Measurements from ENCODE around the gene SELENOH.
"Not testable (repeated sequence)": the region's sequence is repeated elsewhere in the genome, so short reads cannot be mapped to it uniquely, and the experiment has no call there.

SELENOH gene, protein sequence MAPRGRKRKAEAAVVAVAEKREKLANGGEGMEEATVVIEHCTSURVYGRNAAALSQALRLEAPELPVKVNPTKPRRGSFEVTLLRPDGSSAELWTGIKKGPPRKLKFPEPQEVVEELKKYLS

DNA sequence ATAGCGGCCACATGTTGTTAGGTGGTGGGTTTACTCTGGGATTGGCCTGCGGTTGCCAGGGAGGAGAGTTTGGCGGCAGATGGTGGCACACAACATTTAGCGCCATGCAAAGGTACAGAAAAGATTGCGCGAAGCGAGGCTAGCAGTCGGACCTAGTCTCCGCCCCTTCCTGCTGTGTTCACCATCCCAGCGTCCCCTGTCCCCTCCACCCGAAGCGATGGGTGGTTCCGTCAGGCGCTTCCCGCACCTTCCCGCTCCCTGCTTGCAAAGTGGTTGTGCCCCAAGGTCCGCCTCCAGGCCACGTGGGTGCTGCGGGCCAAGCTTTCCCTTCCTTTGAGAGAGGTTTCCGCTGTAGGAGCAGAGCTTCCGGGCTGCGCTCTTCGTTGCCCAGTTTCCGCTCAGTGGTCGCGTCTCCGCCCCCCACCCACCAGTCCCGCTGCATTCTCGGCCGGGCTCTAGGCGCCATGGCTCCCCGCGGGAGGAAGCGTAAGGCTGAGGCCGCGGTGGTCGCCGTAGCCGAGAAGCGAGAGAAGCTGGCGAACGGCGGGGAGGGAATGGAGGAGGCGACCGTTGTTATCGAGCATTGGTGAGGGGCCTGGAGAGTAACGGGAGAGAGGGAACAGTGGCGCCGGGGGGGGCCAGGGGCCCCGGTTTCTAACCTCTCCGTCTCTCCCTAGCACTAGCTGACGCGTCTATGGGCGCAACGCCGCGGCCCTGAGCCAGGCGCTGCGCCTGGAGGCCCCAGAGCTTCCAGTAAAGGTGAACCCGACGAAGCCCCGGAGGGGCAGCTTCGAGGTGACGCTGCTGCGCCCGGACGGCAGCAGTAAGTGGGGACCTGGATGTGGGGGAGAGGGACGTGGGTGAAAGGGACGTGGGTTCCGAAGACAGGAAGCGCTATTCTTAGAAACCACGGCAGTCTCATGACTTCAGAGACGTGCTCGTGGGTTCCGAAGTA, at the start of gene SELENOH:
Gene SELENOH (plus strand): TSS at position 360 of the 955 bp plus-strand sequence. CDS start 105 bp downstream, at position 465.
- peak; percentile 98 for DNase-seq

DNA sequence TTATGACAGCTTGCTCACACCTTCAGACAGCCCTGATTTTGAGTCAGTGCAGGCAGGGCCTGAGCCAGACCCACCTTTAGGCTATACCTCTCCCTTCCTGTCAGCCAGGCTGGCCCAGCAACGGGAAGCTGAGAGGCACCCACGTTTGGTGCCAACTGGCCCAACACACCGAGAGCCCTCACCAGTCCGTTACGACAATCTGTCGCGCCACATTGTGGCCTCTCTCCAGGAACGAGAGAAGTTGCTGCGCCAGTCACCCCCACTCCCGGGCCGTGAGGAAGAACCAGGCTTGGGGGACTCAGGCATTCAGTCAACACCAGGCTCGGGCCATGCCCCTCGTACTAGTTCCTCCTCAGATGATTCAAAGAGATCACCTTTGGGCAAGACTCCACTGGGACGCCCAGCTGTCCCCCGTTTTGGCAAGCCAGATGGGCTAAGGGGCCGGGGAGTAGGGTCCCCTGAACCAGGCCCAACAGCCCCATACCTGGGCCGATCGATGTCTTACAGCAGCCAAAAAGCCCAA, 42.4 kb upstream of the SELENOH start:
- DNase-seq, result no peak

DNA sequence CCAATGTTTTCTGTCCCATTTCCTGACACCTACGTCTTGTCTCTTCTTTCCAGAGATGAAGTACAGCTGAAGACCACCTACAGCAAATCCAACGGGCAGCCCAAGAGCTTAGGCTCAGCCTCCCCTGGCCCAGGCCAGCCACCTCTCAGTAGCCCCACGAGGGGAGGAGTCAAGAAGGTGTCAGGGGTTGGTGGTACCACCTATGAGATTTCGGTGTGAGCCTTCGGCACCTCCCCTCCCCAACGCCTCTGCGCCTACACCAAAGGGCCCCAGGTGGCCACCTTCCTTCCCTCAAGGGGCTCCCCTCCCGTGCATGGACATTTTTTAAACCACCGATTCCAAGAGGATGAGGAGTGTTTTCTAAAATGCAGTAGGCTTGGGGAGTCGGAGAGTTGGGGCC, 41.5 kb upstream of the SELENOH start:
- no peak for DNase-seq

DNA sequence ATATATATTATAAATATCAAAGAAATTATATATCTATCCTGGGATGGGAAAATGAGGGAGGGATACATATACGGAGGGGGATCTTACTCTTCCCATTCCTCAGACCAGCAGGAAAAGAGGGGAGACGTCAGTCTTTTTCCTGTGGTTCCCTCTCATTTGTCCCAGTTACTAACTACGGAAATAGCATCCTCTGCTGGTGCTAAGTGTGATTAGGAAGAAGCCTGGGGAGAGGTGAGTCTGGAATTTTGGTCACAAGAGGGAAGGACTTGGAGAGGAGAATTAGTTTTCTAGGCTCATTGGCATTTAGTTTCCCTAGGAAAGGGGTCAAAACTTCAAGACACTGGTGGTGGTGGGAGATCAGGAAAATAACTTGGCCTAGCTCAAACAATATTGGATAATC, 40.9 kb upstream of the SELENOH start:
- no peak for DNase-seq

DNA sequence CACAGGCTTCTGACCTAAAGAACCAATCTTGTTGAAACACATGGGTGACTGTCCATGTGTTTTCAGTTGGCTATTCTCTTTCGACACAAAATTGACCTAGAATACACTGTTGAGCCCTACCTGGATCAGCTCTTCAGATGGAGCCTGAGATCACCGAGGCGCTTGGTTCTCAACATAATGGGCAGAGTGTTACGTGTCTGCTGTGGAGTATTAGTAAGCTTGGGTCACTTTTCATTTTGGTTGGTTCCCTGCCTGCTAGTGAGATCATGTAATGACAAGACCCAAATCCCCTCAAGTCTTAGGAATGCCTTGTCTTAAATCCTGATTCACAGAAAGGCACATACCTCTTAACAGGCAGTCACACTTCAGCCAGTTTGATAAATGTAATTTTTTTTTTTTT, 38.0 kb upstream of the SELENOH start:
- DNase-seq, result no peak

DNA sequence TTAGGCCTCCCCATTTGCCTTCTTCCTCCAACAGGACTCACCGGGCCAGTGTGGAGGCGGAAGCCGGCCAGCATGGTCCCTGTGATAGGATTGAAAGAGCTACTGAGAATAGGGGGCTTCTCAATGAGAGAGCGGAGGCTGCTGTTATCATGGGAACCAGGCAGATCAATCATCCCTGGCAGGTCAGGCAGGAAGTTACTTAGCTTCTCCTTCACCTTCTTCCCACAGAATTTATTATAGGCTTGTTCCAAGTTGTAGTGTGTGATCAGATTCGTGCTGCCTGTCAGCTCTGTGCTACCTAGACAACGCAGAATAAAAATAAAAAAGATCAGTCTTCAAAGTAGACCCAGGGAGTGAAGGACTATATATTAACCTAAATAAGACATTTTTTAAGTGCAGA, 36.4 kb upstream of the SELENOH start:
- no peak for DNase-seq

DNA sequence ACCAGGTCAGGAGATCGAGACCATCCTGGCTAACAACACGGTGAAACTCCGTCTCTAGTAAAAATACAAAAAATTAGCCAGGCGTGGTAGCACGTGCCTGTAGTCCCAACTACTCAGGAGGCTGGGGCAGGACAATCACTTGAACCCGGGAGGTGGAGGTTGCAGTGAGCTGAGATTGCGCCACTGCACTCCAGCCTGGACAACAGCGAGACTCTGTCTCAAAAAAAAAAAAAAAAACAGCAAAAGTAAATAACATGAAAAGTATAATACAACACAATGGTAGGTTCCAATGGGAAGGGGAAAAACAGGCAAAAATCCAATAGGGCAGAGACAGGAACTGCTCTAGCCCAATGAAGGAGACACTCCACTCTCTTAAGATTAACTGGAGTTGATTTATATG, 35.9 kb upstream of the SELENOH start:
- DNase-seq, result not testable (repeated sequence)

DNA sequence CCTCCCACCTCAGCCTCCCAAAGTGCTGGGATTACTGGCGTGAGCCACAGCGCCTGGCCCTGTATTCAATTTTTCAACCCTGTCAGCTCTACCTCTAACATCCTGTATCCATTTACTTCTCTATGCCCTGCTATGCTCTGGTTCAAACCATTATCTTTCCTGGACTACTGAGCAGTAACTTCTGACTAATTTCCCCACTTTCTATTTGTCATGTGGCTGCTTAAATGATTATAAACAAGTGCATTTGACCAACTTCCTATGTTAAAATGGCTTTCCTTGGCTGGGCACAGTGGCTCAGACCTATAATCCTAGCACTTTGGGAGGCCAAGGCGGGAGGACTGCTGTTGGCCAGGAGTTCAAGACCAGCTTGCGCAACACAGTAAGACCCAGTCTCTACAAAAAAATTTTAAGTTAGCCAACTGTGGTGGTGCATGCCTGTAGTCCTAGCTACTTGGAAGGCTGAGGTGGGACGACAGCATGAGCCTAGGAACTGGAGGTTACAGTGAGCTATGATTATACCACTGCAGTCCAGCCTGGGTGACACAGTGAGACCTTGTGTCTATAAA, 31.4 kb upstream of the SELENOH start:
- DNase-seq, result no peak

DNA sequence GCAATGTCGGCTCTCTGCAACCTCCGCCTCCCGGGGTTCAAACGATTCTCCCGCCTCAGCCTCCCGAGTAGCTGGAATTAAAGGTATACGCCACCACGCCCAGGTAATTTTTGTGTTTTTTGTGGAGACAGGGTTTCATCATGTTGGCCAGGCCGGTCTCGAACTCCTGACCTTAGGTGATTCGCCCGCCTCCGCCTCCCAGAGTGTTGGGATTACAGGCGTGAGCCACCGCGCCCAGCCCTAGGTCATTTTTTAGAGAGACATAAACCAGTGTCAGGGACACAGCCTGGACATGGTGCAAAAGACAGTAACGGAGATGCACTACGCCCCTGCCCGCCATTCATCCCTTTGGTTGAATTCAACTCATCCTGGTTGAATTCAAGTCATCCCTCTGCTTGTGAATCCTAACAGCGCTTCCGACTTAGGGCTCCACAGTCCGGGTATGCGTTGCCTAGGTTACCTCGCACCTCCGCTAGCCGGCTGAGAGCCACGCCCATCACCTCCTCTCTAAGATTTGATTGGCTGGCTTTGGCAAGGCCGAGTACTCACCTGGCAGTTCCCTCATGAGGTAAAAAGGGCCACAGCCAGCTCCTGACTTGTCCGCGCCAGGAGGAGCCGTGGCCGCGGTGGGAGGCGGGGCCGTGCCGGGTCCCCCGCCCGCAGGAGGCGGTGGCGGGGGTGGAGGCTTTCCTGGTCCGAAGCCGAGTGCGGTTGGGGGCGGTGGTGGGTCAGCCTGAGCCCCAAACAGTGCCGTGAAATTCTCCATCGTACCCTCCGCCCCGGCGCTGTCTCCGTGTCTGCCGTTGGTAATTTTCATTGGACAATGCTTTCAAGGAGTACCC, 29.7 kb upstream of the SELENOH start, which contains the start of gene MED19:
Gene MED19 (minus strand): TSS at position 802 of the 842 bp plus-strand sequence. CDS start 36 bp downstream, at position 766.
- DNase-seq, result peak; percentile 44

DNA sequence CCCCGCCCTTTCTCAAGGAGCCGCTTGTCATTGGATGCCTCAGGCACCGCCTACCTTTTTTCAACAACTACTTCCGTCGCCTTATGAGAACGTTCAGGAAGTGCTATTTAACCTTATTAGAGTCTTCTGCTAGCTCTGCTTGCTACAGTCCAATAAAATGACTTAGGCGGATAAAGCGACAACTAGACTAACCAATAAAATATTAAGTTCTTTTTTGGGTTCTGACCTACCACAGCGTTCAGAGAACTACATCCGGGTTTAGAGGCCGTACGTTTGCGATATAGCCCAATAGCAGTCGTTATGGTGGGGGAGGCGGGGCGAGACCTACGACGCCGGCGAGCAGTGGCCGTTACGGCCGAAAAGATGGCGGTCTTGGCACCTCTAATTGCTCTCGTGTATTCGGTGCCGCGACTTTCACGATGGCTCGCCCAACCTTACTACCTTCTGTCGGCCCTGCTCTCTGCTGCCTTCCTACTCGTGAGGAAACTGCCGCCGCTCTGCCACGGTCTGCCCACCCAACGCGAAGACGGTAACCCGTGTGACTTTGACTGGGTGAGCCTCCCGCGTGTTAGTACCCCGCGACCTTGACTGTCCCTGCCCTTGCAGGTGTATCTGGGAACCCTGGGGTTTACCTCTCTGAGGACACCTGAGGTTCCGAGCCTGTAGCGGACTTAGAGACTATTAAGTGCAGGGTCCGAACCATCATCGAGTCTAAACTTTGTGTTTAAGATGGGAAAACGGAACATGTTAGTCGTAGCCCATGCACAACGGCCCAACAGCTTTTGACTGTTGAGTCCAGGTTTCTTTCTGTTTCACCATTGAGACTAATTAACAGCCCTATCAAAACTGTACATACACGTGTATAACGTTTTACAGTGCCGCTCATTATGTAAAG, 28.8 kb upstream of the SELENOH start, which contains the start of gene TMX2:
Gene TMX2 (plus strand): TSS at position 338 of the 895 bp plus-strand sequence. CDS start 26 bp downstream, at position 364.
- peak; percentile 94 for DNase-seq

DNA sequence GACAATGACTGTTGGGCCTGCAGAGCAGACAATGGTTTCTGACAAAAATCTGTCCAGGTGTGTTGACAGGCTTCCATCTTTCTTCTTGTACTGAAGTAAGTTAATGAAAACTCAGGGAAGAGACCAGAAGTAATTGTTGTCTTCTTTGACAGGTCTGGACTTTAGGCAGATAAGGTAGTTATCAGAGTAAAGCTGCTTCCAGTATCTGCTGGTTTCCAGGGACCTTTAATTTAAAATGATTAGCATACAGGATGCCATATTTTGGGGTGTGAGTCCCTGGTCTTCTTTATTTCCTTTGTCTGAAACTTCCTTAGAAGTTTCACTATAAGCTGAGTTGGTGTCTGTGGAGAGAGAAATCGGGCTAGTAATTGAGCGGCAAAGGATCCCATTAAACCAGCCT, 27.5 kb upstream of the SELENOH start:
- no peak for DNase-seq

DNA sequence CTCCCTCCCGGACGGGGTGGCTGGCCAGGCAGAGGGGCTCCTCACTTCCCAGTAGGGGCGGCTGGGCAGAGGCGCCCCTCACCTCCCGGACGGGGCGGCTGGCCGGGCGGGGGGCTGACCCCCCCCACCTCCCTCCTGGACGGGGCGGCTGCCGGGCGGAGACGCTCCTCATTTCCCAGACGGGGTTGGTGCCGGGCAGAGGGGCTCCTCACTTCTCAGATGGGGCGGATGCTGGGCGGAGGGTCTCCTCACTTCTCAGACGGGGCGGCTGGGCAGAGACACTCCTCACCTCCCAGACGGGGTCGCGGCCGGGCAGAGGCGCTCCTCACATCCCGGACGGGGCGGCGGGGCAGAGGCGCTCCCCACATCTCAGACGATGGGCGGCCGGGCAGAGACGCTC, 24.6 kb upstream of the SELENOH start:
- DNase-seq, result not testable (repeated sequence)

DNA sequence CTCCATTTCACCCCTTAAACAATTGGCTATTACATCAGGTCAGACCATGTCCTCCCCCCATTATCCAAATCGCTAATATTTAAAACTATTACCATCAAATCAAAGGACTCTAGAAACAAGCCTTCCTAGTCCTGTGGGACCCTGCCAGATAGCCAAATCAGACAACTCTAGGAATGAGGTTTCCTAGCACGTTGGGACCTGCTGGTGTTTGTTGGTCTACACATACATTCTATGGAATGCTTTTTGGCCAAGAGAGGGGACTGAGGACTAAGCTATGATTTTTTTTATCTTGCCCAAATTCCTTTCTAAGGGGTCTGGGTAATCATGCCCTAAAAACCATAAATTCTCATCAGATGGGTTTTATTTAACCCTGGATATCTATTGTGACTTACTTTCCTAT, 14.1 kb upstream of the SELENOH start:
- DNase-seq, result no peak

DNA sequence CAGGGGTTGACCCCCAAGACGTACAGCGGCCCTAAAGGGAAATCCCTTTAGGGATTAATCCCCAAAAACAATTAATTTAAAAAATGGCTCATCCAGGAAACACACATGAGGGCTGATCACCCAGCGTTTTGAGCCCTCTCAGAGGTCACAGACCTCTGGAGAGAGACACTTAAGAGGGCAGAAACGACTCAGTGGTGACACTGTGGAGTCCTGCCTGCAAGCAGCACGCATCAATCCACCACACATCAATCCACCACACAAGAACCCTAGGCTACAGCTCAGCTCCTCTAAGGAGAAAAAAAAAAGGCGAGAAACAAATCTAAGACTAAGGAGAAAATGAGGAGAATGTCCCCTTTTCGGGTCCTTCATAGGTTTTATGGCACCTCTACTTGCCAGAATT, 12.5 kb upstream of the SELENOH start:
- no peak for DNase-seq

DNA sequence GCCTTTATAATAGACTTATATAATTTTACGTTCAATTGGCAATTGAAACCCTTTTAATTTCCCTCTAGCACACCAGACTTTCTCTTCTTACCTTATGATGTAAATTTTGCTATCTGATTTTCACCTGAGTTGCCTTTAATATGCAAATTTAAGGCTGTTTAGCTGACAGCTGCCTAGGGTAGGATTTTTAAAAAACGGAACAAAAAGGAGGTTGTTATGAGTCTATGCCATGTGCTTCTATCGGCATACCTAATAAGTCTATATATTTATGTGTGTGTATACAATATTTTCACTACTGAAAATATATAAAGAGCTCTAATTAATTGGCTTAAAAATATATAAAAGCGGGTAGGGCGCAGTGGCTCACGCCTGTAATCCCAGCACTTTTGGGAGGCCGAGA, 11.8 kb upstream of the SELENOH start:
- DNase-seq, result no peak

DNA sequence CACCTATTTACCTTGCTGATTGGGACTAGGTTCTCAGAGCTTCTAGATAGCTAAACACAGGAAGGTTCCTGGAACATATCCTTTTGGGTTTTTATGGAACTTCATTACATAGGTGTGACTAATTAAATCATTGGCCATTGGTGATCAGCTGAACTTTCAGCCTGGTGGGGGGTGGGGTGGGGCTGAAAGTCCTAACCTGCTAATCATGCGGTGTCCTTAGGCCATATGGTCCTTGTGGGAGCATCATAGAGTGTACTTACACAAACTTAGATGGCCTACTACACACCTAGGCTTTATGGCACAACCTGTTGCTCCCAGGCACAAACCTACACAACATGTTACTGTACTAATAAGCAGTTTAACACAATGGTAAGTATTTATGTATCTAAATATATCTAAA, 8.6 kb upstream of the SELENOH start:
- DNase-seq, result no peak

DNA sequence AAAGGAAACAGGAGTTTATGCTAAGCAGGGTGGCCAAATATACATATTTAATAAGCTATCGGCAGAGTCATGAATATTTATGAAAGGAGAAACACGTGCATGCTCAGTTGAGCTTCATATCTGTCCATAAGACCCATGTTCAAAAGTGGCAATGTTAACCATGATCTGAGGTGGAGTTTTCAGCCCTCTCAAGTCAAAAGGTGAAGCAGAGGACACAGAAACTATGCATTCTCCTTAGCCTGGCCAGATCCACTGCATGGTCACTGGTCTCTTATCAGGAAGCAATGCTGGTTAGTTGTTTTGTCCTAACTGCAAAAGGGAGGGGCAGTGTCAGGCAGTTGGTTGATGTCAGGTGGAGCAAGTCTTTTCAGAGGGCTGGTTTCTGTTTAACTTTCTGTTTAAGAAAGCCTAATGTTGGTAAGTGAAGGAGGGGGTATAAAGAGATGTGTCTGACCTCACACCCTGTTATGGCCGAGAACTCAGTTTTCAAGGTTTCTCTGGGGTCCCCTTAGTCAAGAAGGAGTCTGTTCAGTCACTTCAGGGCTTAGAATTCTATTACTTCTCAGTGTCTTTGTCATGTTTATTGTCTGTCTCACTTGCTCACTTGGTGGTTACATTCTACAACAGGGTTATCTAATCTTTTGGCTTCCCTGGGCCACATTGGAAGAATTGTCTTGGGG, 5.5 kb upstream of the SELENOH start:
- no peak for DNase-seq

DNA sequence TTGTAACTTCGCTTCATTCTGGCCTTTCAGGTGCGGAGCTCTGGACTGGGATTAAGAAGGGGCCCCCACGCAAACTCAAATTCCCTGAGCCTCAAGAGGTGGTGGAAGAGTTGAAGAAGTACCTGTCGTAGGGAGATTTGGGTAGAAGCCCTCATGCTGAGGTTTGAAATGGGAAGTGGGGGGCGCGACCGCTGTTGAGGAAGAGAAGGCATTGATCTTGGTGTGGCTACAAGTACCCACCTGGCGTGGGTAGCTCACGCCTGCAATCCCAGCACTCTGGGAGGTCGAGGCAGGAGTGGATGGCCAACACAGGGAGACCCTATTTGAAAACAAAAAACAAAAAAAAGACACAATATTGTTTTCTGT, 779 bp downstream of the SELENOH start:
- DNase-seq, result no peak

DNA sequence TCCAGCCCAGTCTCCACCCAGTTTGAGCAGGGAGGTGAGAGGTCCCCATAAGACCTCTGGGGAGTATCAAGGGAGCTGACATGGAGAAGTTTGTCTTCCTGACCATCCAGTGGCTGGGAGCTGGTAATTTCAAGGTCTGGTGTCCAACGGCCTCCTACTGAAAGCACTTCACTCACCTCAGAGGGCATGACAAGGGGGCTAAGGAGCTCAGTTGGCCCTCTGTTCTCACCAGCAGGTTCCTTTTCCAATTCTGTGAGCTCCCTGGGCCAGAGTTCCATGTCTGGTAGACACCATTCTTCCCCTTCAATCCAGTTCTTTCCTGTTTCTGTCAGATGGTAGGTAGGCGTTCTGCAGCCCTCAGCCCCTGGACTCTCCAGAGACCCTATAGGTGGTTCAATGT, 3.1 kb downstream of the SELENOH start:
- no peak for DNase-seq

DNA sequence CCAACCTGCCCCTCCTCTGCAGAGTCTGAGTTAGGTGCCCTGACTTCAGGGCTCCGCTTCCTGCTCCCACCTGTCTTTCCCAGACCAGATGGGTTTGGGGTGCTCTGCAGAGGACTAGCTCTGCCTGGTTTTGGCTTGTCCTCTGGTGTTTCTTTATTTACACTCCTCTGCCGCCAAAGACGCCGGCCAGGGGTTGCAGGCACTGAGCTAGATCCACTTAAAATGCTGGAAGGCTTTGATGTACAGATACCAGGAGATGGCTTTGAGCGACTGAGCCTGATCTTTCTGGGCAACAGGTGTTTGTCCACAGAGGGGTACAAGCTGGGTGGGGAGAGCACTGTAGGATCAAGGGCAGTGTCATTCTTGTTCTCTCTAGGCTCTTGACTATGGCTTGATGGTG, 3.9 kb downstream of the SELENOH start:
- DNase-seq, result no peak

DNA sequence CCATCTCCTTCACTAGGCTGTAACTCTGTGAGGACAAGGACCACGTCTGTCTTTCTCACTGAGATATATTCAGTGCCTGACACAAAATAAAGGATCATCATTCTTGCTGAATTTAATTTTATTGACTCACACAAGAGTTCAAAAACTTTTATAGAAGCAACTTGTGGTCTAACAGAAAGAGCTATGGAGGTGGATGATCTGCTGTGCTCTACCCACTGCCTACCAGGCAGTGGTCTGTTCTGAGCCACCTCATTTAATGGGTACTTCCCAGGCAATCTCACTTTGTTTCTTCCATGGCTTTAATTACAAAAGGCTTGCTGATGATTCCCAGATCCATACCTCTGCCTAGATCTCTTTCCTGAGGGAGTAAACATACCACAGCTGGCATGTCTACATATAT, 5.6 kb downstream of the SELENOH start:
- DNase-seq, result no peak

Measured in GDM1 (cell line).